ENCODE measurements around the gene ORC5. TPM values are rescaled to one million over a fixed set of nuclear protein-coding genes. Genes with fewer than 3 reads are reported as not detected.

ORC5 gene
- total and polyA plus RNA-seq, 7 donors: 8.4 to 30.8 (median 20.8) TPM

- Histone ChIP-seq H3K27me3 (no peaks in the 10 kb centered on the region), H3K27ac (no peak overlapping the region), H3K9me3 (peaks cover 0 to 1% (median 0%) of the 10 kb centered on the region in 4 donors), H3K4me3 (no peak overlapping the region), H3K4me1 (no peaks in the 10 kb centered on the region), H3K36me3 (no peaks in the 10 kb centered on the region)
- intact Hi-C loops (cut with DNase I): no loop called here
- no peak for DNase-seq
- 60 to 63% methylated on average over 4 of the region's 4 CpGs for WGBS, 2 donors
- TF ChIP-seq EP300 (IDR thresholded peaks at IDR 0.05) (no peak), POLR2AphosphoS5 (IDR thresholded peaks at IDR 0.05) (no peak)
Measured at GRCh38 chr7:104217620-104218019, 9.8 kb upstream of the ORC5 start.

DNA sequence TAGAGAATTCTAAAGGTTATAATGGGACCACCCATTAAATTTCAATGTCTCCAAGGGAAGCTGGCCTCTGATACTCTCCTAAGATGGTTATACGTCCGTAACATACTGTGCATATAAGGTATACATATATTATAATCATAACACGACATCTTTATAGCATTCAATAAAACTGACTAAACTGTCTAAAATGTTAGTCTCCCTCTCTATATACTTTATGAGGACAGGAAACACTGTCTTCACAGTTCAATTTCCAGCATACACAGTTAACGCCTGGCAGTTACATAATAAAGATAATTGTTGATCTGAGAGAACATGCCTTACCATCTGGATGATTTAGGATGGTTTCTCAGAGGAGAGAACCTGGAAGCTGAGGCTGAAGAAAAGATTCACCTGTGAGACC is 1.2 kb upstream of the ORC5 start:
- no peaks in the 10 kb centered on the region for H3K36me3 ChIP-seq
- H3K4me1 ChIP-seq: peaks cover 0 to 29% (median 20%) of the 10 kb centered on the region in 4 donors
- TF ChIP-seq, protein P1, sequence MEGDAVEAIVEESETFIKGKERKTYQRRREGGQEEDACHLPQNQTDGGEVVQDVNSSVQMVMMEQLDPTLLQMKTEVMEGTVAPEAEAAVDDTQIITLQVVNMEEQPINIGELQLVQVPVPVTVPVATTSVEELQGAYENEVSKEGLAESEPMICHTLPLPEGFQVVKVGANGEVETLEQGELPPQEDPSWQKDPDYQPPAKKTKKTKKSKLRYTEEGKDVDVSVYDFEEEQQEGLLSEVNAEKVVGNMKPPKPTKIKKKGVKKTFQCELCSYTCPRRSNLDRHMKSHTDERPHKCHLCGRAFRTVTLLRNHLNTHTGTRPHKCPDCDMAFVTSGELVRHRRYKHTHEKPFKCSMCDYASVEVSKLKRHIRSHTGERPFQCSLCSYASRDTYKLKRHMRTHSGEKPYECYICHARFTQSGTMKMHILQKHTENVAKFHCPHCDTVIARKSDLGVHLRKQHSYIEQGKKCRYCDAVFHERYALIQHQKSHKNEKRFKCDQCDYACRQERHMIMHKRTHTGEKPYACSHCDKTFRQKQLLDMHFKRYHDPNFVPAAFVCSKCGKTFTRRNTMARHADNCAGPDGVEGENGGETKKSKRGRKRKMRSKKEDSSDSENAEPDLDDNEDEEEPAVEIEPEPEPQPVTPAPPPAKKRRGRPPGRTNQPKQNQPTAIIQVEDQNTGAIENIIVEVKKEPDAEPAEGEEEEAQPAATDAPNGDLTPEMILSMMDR (IDR thresholded peaks at IDR 0.05): no peak
- TF ChIP-seq EP300 (IDR thresholded peaks at IDR 0.05) (no peak), POLR2AphosphoS5 (IDR thresholded peaks at IDR 0.05) (no peak), POLR2A (IDR thresholded peaks at IDR 0.05) (no peak)
- no peaks in the 10 kb centered on the region for H3K27me3 ChIP-seq
- H3K27ac ChIP-seq: no peak overlapping the region
- 21 to 51% methylated on average over 4 of the region's 4 CpGs for WGBS, 2 donors
- intact Hi-C loops (cut with DNase I): no loop called here
- DNase-seq: no peak
- H3K9me3 ChIP-seq: no peaks in the 10 kb centered on the region
- H3K4me3 ChIP-seq: no peak overlapping the region

- intact Hi-C loops (cut with DNase I): no loop called here
- peak overlapping the region; percentile 83 to 89 (median 88) for H3K27ac ChIP-seq
- peaks cover 0 to 5% (median 0%) of the 10 kb centered on the region in 4 donors for H3K36me3 ChIP-seq
- WGBS, 2 donors: 19 to 32% methylated on average over 7 of the region's 7 CpGs
- no peaks in the 10 kb centered on the region for H3K9me3 ChIP-seq
- no peaks in the 10 kb centered on the region for H3K27me3 ChIP-seq
- TF ChIP-seq POLR2AphosphoS5 (IDR thresholded peaks at IDR 0.05): no peak
- TF ChIP-seq EP300 (IDR thresholded peaks at IDR 0.05): no peak
- TF ChIP-seq, protein P1 (IDR thresholded peaks at IDR 0.05): no peak
- no peak for TF ChIP-seq POLR2A (IDR thresholded peaks at IDR 0.05)
- H3K4me3 ChIP-seq: peak overlapping the region; percentile 65 to 83 (median 76)
- no peak for DNase-seq
- peaks cover 0 to 29% (median 20%) of the 10 kb centered on the region in 4 donors for H3K4me1 ChIP-seq
Measured at GRCh38 chr7:104208421-104208780, 588 bp upstream of the ORC5 start.

GRCh38 chr7:104207348-104207730 is 474 bp downstream of the ORC5 start:
- no peak for TF ChIP-seq POLR2A (IDR thresholded peaks at IDR 0.05)
- no peak for TF ChIP-seq POLR2AphosphoS5 (IDR thresholded peaks at IDR 0.05)
- TF ChIP-seq EP300 (IDR thresholded peaks at IDR 0.05): no peak
- TF ChIP-seq, protein P1 (IDR thresholded peaks at IDR 0.05): no peak
- Histone ChIP-seq H3K9me3 (no peaks in the 10 kb centered on the region), H3K36me3 (peaks cover 0 to 16% (median 4%) of the 10 kb centered on the region in 4 donors), H3K27ac (peak overlapping the region; percentile 83 to 89 (median 88)), H3K27me3 (no peaks in the 10 kb centered on the region), H3K4me3 (peak overlapping the region; percentile 65 to 83 (median 76)), H3K4me1 (peaks cover 0 to 29% (median 20%) of the 10 kb centered on the region in 4 donors)
- no peak for DNase-seq
- intact Hi-C loops (cut with DNase I): no loop called here
- WGBS, 2 donors: 0 to 1% methylated on average over 10 of the region's 10 CpGs

DNA sequence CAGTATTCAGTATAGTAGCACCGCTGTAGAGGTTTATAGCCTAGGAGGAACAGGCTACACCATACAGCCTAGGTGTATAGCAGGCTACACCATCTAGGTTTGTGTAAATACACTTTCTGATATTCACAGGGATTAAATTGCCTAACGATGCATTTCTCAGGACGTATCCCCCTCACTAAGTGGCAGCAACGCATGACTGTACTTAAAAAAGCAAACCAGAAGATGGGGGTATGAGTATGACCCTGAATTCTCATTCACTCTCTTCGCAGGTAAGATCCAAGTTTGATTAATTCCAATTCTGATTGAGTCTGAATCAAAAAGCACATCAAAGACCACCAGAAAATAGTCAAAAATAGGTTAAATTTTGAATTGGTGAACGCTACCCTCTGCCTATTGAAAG is 972 bp downstream of the ORC5 start:
- TF ChIP-seq EP300 (IDR thresholded peaks at IDR 0.05) (no peak), POLR2AphosphoS5 (IDR thresholded peaks at IDR 0.05) (no peak), POLR2A (IDR thresholded peaks at IDR 0.05) (no peak)
- TF ChIP-seq, protein P1 (IDR thresholded peaks at IDR 0.05): no peak

More for the DNA sequence above, 972 bp downstream of the ORC5 start:
- peak overlapping the region in 3 of 4 donors; percentile 83 to 89 (median 88) for H3K27ac ChIP-seq
- H3K36me3 ChIP-seq: peaks cover 0 to 21% (median 5%) of the 10 kb centered on the region in 4 donors
- intact Hi-C loops (cut with DNase I): no loop called here
- no peak for DNase-seq
- no peaks in the 10 kb centered on the region for H3K9me3 ChIP-seq
- H3K27me3 ChIP-seq: no peaks in the 10 kb centered on the region
- H3K4me1 ChIP-seq: peaks cover 0 to 29% (median 20%) of the 10 kb centered on the region in 4 donors
- H3K4me3 ChIP-seq: peak overlapping the region in 3 of 4 donors; percentile 65 to 83 (median 77)
- 13 to 34% methylated on average over 6 of the region's 6 CpGs for WGBS, 2 donors
